ENCODE measurements around the gene NHLRC1.

NHLRC1 gene

DNA sequence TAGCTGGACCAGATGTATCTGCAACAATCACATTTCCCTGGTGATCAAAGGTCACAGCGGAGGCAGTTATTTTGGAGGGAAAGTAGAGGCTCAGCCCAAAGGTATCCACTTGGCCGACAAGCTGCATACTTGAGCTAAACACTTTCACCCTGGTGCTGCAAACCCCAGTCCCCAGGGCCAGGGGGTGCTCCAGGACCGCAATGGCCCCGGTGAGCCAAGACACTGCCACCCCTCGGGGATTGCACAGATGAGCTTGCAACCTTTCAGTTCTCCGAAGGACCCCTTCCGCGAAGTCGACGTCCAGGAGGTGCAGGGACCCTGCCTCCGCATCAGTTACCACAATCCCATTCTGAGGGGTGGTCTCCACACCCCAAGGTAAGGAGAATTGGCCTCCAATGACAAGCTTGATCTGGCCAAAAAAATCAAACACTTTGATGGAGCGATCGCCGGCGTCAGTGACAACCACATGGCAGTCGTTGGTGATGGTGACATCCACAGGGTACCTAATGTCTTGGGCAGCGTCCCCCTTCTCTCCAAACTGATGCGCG lies 823 bp downstream of the NHLRC1 start:
- H3K9ac ChIP-seq (ENCODE audit: low read length): no peak overlapping the region
- peak overlapping the region; percentile 87; the same call in 1 of the 2 replicates for H3K4me2 ChIP-seq (ENCODE audit: low read length)
- peaks cover 16% of the 10 kb centered on the region for H3K4me1 ChIP-seq (ENCODE audit: insufficient read depth, low read length, severe bottlenecking)
- no peaks in the 10 kb centered on the region for H4K20me1 ChIP-seq (ENCODE audit: insufficient read depth, low read length)
- TF ChIP-seq CTCF (IDR thresholded peaks at IDR 0.05; ENCODE audit: low read length) (peak; percentile 62), EZH2 (IDR thresholded peaks at IDR 0.05; ENCODE audit: borderline replicate concordance, low read length) (no peak)
- H3K27ac ChIP-seq (ENCODE audit: low read depth, low read length, poor library complexity, severe bottlenecking): no peak overlapping the region
- no peak overlapping the region for H3K4me3 ChIP-seq (ENCODE audit: low read depth, low read length, poor library complexity, severe bottlenecking)
- no peaks in the 10 kb centered on the region for H3K9me2 ChIP-seq (ENCODE audit: low read depth, low read length)
- H3K27me3 ChIP-seq (ENCODE audit: insufficient read depth, low read length): no peaks in the 10 kb centered on the region
- no peaks in the 10 kb centered on the region for H3K36me3 ChIP-seq (ENCODE audit: insufficient read depth, low read length)
- no peaks in the 10 kb centered on the region for H3F3A ChIP-seq (ENCODE audit: insufficient read depth, low read length)
- no peaks in the 10 kb centered on the region for H3K9me3 ChIP-seq (ENCODE audit: low read length)
- H2AFZ ChIP-seq (ENCODE audit: low read length): no peak overlapping the region
- H3K79me2 ChIP-seq (ENCODE audit: insufficient read depth, low read length): no peaks in the 10 kb centered on the region

GRCh38 chr6:18119236-18119635 lies 3.2 kb downstream of the NHLRC1 start:
- H3K36me3 ChIP-seq (ENCODE audit: insufficient read depth, low read length): no peaks in the 10 kb centered on the region
- no peak for TF ChIP-seq CTCF (IDR thresholded peaks at IDR 0.05; ENCODE audit: low read length)
- TF ChIP-seq EZH2 (IDR thresholded peaks at IDR 0.05; ENCODE audit: borderline replicate concordance, low read length): no peak
- H3K79me2 ChIP-seq (ENCODE audit: insufficient read depth, low read length): no peaks in the 10 kb centered on the region
- no peak overlapping the region for H2AFZ ChIP-seq (ENCODE audit: low read length)
- H3F3A ChIP-seq (ENCODE audit: insufficient read depth, low read length): no peaks in the 10 kb centered on the region
- H3K4me3 ChIP-seq (ENCODE audit: low read depth, low read length, poor library complexity, severe bottlenecking): no peak overlapping the region
- H3K4me1 ChIP-seq (ENCODE audit: insufficient read depth, low read length, severe bottlenecking): peaks cover 16% of the 10 kb centered on the region
- H3K27me3 ChIP-seq (ENCODE audit: insufficient read depth, low read length): no peaks in the 10 kb centered on the region
- H3K27ac ChIP-seq (ENCODE audit: low read depth, low read length, poor library complexity, severe bottlenecking): no peak overlapping the region
- H3K9me3 ChIP-seq (ENCODE audit: low read length): no peaks in the 10 kb centered on the region
- H3K4me2 ChIP-seq (ENCODE audit: low read length): no peak overlapping the region
- H3K9me2 ChIP-seq (ENCODE audit: low read depth, low read length): no peaks in the 10 kb centered on the region
- no peak overlapping the region for H3K9ac ChIP-seq (ENCODE audit: low read length)
- H4K20me1 ChIP-seq (ENCODE audit: insufficient read depth, low read length): no peaks in the 10 kb centered on the region

- TF ChIP-seq CTCF (IDR thresholded peaks at IDR 0.05; ENCODE audit: low read length) (no peak), EZH2 (IDR thresholded peaks at IDR 0.05; ENCODE audit: borderline replicate concordance, low read length) (no peak)
- no peaks in the 10 kb centered on the region for H3K36me3 ChIP-seq (ENCODE audit: insufficient read depth, low read length)
- no peaks in the 10 kb centered on the region for H4K20me1 ChIP-seq (ENCODE audit: insufficient read depth, low read length)
- H3K79me2 ChIP-seq (ENCODE audit: insufficient read depth, low read length): no peaks in the 10 kb centered on the region
- peaks cover 14% of the 10 kb centered on the region for H3K4me1 ChIP-seq (ENCODE audit: insufficient read depth, low read length, severe bottlenecking)
- no peaks in the 10 kb centered on the region for H3K9me3 ChIP-seq (ENCODE audit: low read length)
- no peak overlapping the region for H2AFZ ChIP-seq (ENCODE audit: low read length)
- no peaks in the 10 kb centered on the region for H3K9me2 ChIP-seq (ENCODE audit: low read depth, low read length)
- H3K4me2 ChIP-seq (ENCODE audit: low read length): no peak overlapping the region
- no peak overlapping the region for H3K27ac ChIP-seq (ENCODE audit: low read depth, low read length, poor library complexity, severe bottlenecking)
- H3K27me3 ChIP-seq (ENCODE audit: insufficient read depth, low read length): no peaks in the 10 kb centered on the region
- H3K9ac ChIP-seq (ENCODE audit: low read length): no peak overlapping the region
- no peak overlapping the region for H3K4me3 ChIP-seq (ENCODE audit: low read depth, low read length, poor library complexity, severe bottlenecking)
- H3F3A ChIP-seq (ENCODE audit: insufficient read depth, low read length): no peaks in the 10 kb centered on the region
Observed at GRCh38 chr6:18118330-18118729, 4.1 kb downstream of the NHLRC1 start.

Data from OCI-LY1 (cell line).